GM21825 (cell line): ENCODE results near the gene KCNH6.
A peak's percentile ranks its signal among the peaks of the same experiment; 100 is the strongest.

Experiments
- ATAC-seq: cut with Tn5 transposase; IDR thresholded peaks from one replicate; pipeline ENCODE4 v1.9.1; 2021; ENCODE audit warnings: mild to moderate bottlenecking, moderate library complexity; ENCODE audit not compliant: unreplicated experiment

The KCNH6 gene

DNA sequence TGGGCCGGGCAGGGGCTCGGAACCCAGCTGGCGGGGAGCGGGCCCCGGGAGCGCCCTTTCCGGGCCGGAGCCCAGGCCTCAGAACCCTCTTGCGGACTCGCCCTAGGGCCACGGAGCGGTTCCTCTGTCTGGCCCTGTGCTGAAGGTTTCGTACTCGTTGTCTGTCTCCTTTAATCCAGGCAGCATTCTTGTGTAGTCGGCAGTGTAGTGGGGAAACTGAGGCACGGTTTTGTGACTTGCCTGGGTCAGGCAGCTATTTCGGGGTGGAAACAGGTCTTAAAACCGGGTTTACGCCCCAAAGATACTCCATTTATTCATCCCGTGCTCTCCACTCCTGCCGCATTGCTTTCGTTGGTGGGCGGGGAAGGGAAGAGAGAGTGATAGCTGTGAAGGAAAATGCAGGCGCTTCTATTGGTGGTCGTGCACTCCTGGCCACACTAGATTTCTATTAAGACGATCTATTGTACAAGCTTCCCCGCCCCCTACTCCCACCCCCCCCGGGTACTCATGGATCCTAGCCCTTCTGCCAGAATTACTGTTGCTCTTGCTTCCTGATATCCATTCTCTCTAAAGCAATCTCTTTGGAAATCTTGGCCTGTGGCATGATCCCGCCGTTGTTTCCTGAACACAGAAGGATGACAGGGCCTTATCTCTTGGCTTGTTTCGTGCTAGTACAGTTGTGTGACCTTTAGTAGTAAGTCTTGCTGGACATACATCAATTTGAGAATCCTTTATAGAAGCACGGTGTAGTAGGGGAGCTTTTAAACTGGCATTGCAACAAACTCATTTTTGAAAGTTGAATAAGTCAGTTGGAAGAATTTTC lies 27.9 kb downstream of the KCNH6 start:
- peak; percentile 4 for ATAC-seq

DNA sequence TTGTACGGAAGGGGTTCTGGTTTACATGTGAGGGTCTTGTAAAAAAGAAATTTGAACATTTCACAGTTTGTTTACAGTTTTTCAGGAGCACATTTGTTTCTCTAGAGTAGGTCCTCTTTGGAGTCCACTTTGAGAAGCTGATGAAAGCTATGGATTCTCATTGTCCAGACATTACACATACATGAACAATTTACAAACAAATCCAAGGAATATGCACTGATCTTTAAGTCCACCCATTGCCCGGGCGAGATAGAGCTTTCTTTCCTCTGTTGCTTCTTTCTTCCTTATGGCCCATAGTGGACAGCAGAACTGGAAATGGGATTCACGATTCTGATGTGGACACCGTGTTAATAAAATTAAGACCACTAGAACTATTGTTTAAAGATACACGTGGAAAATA lies 29.1 kb downstream of the KCNH6 start:
- ATAC-seq, result no peak

- no peak for ATAC-seq
Observed at GRCh38 chr17:63555500-63556156, 32.5 kb downstream of the KCNH6 start.

GRCh38 chr17:63557416-63557815 lies 34.3 kb downstream of the KCNH6 start:
- no peak for ATAC-seq

DNA sequence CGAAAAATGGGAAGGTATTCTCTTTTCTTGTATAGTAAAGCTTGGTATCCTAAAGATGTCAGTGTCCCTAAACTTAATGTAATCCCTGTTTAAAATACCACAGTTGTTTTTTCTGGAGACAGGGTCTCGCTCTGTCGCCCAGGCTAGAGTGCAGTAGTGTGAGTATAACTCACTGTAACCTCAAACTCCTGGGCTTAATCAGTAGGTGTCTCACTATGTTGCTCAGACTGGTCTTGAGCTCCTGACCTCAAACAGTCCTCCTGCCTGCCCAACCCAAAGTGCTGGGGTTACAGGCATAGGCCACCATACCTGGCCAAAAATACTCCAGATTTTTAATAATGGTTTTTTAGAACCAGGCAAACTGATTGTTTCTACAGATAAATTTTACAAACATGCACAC lies 35.3 kb downstream of the KCNH6 start:
- no peak for ATAC-seq

DNA sequence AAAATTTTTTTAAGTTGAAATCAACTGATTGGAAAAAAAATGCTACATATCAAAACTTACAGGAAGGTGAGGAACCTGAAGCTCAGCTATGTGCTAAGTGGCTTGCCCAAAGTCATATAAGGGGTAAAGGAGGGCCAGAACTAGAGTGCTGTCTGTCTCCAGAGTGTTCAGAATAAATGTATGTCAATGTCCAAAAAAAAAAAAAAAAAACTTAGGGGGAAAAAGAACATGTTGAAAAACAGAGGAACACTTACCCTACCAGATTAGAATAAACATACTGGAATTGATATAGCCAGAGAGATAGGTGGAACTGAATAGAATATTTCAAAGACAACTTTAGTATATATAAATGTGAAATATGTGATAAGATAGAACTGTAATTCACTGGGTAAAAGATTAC lies 38.7 kb downstream of the KCNH6 start:
- no peak for ATAC-seq

DNA sequence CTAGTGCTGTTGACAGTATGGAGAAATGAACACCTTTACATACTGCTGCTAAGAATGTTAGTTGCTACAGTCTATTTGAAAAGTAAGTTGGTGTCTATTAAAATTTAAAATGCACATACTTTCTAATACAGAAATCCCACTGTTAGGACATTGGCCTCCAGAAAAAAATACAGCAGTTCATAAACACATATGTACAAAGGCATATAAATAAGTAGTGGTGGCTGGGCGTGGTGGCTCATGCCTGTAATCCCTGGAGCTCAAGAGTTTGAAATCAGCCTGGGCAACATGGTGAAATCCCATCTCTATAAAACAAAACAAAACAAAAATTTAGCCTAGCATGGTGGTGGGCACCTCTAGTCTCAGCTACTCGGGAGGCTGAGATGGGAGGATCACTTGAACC lies 40.2 kb downstream of the KCNH6 start:
- ATAC-seq, result no peak

- ATAC-seq, result no peak
Observed at GRCh38 chr17:63564562-63564961, 41.4 kb downstream of the KCNH6 start.

GRCh38 chr17:63567229-63567628 lies 44.1 kb downstream of the KCNH6 start:
- ATAC-seq, result no peak

- ATAC-seq, result no peak
Observed at GRCh38 chr17:63568563-63568962, 45.4 kb downstream of the KCNH6 start.

DNA sequence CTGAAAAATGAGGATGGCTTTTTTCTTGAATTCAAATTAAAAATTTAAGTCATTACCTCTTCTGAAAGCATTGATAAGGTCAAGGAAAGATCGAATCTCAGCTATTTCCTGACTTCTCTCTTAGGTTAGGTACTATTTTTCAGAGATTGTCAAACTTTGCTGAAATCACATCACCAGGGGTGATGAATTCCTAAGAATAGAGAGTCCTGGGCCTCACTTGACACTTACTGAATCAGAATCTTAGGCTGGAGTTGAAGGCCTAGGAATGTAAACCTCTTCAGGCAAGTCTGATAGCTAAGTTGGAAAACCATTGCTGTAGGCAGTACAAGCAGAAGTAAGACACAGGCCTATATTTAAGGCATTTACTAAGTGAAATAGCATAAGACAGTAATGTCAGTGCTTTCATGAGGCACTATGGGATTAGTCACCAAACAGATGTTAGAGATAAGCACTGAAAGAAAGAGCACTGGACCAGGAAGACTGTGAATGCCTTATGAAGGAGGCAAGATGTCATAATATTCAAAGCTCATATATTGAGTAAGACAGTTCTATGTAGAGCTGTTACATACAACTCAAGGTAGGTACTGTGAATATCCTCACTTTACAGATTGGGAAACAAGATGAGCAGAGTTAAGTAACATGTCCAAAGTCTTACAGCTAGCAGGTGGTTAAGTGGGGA lies 48.6 kb downstream of the KCNH6 start:
- ATAC-seq, result no peak

GRCh38 chr17:63573634-63574033 lies 50.5 kb downstream of the KCNH6 start:
- ATAC-seq, result no peak

GRCh38 chr17:63578027-63578768 lies 55.0 kb downstream of the KCNH6 start:
- no peak for ATAC-seq

DNA sequence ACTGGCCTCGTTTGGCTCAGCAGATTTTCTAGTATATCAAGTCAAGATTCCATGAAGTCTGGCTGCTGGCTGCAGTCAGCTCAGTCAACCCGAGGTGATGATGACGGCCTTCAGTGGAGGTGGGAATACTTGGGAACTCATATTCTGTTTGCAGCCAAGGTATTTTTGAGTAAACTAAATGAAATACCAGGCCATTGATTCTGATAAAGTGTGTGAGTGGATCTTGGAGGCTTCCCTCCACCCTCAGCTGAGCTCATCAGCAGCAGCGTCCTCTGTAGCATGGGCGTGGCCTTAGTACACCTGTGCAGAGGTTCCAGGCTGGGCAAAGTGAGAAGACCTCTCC lies 55.6 kb downstream of the KCNH6 start:
- ATAC-seq, result no peak

DNA sequence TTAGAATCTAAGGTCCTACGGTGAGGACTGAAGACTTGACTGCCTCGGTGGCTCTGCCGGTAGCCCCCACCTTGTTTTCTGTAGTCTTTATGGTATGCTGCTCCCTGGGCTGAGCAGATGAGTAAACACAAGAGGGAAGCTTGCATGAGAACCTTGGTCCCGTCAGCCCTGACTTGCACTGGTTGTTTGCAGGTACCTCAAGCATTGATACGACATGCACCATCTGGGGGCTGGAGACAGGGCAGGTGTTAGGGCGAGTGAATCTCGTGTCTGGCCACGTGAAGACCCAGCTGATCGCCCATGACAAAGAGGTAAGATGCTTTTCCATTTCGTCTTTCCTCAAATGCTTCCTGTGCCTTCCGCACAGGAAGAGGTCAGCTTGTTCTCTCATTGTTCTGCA lies 56.5 kb downstream of the KCNH6 start:
- ATAC-seq, result no peak

GRCh38 chr17:63587770-63588169 lies 64.6 kb downstream of the KCNH6 start:
- no peak for ATAC-seq

GRCh38 chr17:63588797-63589196 lies 65.6 kb downstream of the KCNH6 start:
- no peak for ATAC-seq

DNA sequence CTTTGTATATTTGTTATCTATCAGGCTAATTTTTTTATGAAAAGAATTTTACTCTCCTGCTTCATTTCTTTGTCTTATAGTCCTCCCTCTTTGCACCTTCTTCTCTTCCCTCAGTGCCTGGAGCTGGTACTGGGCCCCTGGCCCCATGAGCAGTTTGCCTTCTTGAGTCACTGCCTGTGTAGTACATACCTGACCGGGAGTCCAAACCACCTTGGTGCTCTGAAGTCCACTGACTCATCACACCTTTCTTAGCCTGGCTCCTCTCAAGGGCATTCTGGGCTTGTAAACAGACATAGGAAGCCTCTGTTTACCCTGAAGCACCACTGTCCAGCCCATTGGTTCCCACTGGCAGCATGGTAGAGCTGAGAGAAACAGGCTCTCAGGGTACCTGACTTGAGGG lies 66.5 kb downstream of the KCNH6 start:
- ATAC-seq, result no peak

DNA sequence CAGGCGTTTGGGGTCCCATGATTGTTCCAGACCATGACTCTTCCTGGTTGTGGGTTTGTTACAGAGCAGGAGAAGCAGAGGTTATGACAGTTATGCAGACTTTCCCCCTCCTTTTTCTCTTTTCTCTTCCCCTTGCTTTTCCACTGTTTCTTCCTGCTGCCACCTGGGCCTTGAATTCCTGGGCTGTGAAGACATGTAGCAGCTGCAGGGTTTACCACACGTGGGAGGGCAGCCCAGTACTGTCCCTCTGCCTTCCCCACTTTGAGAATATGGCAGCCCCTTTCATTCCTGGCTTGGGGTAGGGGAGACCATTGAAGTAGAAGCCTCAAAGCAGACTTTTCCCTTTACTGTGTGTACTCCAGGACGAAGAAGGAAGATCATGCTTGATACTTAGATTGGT lies 69.6 kb downstream of the KCNH6 start:
- no peak for ATAC-seq

DNA sequence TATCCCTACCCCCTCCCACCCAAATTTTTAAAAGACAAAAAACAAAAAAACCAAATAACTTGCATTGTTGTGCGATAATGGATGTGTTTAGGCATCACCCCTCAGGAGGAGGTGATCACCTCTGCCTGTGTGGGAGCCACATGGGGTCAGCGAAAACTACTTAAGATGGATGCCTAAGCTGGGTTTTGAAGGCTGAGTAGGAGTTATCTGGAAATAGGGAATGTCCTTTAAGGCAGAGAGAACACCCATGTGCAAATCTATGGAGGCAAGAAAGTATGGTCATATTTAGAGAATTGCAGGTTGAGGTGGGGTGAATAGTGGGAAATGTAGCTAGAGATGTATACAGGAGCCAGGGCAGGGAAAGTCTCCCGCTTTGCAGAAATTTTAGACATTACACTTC lies 72.0 kb downstream of the KCNH6 start:
- ATAC-seq, result no peak
